ENCODE measurements around the gene SOX6.

The SOX6 gene

DNA sequence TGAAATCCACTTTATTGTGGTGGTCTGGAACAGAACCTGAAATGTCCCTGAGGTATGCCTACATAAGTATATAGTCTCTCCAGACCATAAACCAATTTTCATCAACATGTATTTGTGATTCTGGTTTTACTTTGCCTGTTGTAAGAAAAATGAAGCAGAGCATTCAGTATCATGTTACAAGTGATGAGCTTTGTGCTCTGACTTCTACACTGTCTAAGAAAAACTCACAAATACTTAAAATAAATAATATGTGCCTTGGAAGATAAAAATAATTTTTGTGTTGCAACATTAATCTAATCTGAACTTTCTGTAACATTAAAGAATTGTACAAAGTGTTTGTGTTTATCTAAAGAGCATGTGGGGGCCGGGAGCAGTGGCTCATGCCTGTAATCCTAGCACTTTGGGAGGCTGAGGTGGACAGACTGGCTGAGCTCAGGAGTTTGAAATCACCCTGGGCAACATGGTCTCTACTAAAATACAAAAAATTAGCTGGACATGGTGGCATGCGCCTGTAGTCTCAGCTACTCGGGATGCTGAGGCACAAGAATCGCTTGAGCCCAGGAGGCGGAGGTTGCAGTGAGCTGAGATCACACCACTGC is 219.5 kb downstream of the SOX6 start:
- DNase-seq (ENCODE audit: insufficient read length, low spot score) (no peak), FAIRE-seq (no peak)
- TF ChIP-seq POLR2A (IDR thresholded peaks at IDR 0.05; ENCODE audit: low read depth, low read length) (no peak), SPI1 (IDR thresholded peaks at IDR 0.05; ENCODE audit: low read depth, low read length) (no peak), TAF1 (IDR thresholded peaks at IDR 0.05; ENCODE audit: low read depth, low read length) (no peak), POU2F2 (IDR thresholded peaks at IDR 0.05; ENCODE audit: low read depth, low read length) (no peak), POLR2AphosphoS5 (IDR thresholded peaks at IDR 0.05; ENCODE audit: low read depth, low read length) (no peak), PAX5 (IDR thresholded peaks at IDR 0.05; ENCODE audit: insufficient read depth, low read length, severe bottlenecking) (no peak)

DNA sequence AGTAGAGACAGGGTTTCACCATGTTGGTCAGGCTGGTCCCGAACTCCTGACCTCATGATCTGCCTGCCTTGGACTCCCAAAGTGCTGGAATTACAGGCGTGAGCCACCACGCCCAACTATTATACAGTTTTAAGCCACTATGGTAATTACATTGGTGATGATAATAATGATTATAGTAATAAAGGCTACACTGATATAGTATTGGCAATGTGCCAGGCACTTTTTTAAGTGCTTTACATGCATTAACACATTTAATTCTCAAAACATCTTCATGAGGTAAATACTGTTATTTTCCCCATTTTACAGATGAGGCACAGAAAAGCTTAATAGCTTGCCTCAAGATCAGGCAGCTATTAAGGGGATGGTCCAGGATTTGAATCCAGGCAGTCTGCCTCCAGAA is 222.5 kb downstream of the SOX6 start:
- DNase-seq (ENCODE audit: insufficient read length, low spot score) = no peak
- TF ChIP-seq PAX5 (IDR thresholded peaks at IDR 0.05; ENCODE audit: insufficient read depth, low read length, severe bottlenecking) = no peak
- no peak for FAIRE-seq

DNA sequence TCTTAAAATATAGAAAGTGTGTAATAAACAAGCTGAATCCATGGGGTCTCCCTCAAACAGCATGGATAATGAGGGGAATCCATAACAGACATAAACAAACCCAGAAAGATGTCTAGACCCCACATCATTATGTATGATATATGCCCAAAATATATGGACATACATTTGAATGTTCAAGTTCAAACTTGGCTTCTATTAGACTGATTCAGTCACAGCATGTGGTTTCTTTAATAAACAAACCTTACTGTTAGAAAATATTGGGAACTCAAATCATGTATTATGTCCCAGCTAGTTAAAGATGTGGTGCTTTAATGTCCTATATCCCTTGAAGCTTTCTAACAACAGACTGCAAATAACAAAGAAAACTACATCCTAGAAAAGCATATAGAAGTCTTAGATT is 228.6 kb downstream of the SOX6 start:
- no peak for DNase-seq (ENCODE audit: insufficient read length, low spot score)
- TF ChIP-seq POLR2A (IDR thresholded peaks at IDR 0.05; ENCODE audit: low read depth, low read length) (no peak), TAF1 (IDR thresholded peaks at IDR 0.05; ENCODE audit: low read depth, low read length) (no peak), POLR2AphosphoS5 (IDR thresholded peaks at IDR 0.05; ENCODE audit: low read depth, low read length) (no peak), POU2F2 (IDR thresholded peaks at IDR 0.05; ENCODE audit: low read depth, low read length) (no peak)
- no peak for FAIRE-seq

DNA sequence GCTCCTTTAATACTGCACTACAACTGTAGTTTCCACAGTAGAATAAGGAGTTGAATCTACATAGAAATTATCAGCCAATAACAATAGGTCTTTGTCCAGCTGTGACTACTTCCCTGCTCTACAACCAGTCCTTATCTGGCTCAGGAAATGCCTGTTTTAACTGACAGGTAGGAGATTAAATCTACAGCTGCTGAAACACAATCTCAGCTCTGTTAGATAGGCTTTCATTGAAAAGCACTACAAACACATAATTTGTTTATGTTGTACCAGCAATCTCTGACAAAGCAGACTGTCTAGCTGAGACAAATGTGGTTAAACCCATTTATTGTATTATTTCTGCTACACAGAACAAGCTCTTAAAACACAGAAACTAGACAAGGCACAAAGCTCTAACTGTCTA is 230.0 kb downstream of the SOX6 start:
- DNase-seq (ENCODE audit: insufficient read length, low spot score) (no peak), FAIRE-seq (no peak)
- no peak for TF ChIP-seq POLR2A (IDR thresholded peaks at IDR 0.05; ENCODE audit: low read depth, low read length)
- TF ChIP-seq SPI1 (IDR thresholded peaks at IDR 0.05; ENCODE audit: low read depth, low read length) = no peak
- no peak for TF ChIP-seq POLR2AphosphoS5 (IDR thresholded peaks at IDR 0.05; ENCODE audit: low read depth, low read length)
- TF ChIP-seq POU2F2 (IDR thresholded peaks at IDR 0.05; ENCODE audit: low read depth, low read length) = no peak
- TF ChIP-seq PAX5 (IDR thresholded peaks at IDR 0.05; ENCODE audit: insufficient read depth, low read length, severe bottlenecking) = no peak
- TF ChIP-seq TAF1 (IDR thresholded peaks at IDR 0.05; ENCODE audit: low read depth, low read length) = no peak

DNA sequence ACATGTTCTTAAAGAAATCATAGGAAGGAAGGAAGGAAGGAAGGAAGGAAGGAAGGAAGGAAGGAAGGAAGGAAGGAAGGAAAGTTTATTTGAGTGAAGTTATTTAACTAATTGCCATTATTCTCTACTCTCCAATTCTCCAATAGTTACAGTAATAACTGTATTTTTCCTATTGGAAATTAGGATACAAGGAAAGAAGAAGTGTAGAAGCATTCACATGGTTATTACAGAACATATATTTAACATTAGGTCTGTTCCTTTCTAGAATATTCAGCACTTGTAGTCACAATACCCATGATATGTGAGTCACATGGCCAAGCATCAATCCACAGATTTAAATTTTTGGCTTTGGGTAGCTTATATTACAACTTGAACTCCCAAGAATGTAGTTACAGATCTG is 230.6 kb downstream of the SOX6 start:
- FAIRE-seq = no peak
- no peak for DNase-seq (ENCODE audit: insufficient read length, low spot score)
- TF ChIP-seq PAX5 (IDR thresholded peaks at IDR 0.05; ENCODE audit: insufficient read depth, low read length, severe bottlenecking) (no peak), TAF1 (IDR thresholded peaks at IDR 0.05; ENCODE audit: low read depth, low read length) (no peak), POU2F2 (IDR thresholded peaks at IDR 0.05; ENCODE audit: low read depth, low read length) (no peak), SPI1 (IDR thresholded peaks at IDR 0.05; ENCODE audit: low read depth, low read length) (no peak), POLR2AphosphoS5 (IDR thresholded peaks at IDR 0.05; ENCODE audit: low read depth, low read length) (no peak), POLR2A (IDR thresholded peaks at IDR 0.05; ENCODE audit: low read depth, low read length) (no peak)

DNA sequence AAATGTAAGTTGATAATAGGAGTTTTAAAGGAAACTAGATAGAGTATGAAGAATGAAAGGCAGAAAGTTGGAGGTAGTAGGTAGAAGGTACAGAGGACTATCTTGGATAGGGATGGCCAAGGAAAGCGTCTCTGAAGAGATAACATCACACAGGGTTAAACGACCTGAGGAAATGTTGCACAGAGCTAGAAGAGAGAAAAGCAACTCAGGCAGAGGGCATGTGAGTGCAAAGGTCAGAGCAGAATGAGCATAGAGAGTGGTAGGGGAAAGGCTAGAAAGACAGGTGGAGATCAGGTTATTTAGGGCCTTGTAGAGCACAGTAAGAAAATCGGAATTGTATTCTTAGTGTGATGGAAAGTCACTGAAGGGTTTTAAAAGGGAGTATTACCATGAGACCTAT is 232.0 kb downstream of the SOX6 start:
- no peak for TF ChIP-seq POLR2AphosphoS5 (IDR thresholded peaks at IDR 0.05; ENCODE audit: low read depth, low read length)
- no peak for TF ChIP-seq TAF1 (IDR thresholded peaks at IDR 0.05; ENCODE audit: low read depth, low read length)
- no peak for TF ChIP-seq SPI1 (IDR thresholded peaks at IDR 0.05; ENCODE audit: low read depth, low read length)
- TF ChIP-seq POU2F2 (IDR thresholded peaks at IDR 0.05; ENCODE audit: low read depth, low read length) = no peak
- TF ChIP-seq POLR2A (IDR thresholded peaks at IDR 0.05; ENCODE audit: low read depth, low read length) = no peak
- TF ChIP-seq PAX5 (IDR thresholded peaks at IDR 0.05; ENCODE audit: insufficient read depth, low read length, severe bottlenecking) = no peak
- FAIRE-seq (no peak), DNase-seq (ENCODE audit: insufficient read length, low spot score) (no peak)

DNA sequence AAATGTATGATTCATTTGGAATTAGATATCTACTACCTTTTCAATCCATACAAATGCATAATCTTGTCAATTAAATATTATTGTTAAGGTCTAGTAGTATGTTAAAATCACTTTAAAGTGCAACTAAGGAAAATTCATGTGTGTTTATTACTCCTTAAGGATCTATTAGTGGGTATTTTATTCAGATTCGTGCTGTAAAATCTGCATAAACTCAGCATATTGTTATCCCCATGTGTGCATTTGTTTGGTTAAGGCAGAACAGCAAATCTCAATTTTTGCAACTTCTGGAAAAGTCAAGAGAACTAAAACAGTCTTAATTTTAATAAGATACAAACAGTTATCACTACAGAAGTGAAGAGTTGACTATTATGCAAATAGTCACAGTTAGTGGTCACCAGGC is 234.5 kb downstream of the SOX6 start:
- FAIRE-seq (no peak), DNase-seq (ENCODE audit: insufficient read length, low spot score) (no peak)
- no peak for TF ChIP-seq TAF1 (IDR thresholded peaks at IDR 0.05; ENCODE audit: low read depth, low read length)
- no peak for TF ChIP-seq POU2F2 (IDR thresholded peaks at IDR 0.05; ENCODE audit: low read depth, low read length)
- no peak for TF ChIP-seq POLR2A (IDR thresholded peaks at IDR 0.05; ENCODE audit: low read depth, low read length)
- TF ChIP-seq SPI1 (IDR thresholded peaks at IDR 0.05; ENCODE audit: low read depth, low read length) = no peak
- TF ChIP-seq POLR2AphosphoS5 (IDR thresholded peaks at IDR 0.05; ENCODE audit: low read depth, low read length) = no peak
- TF ChIP-seq PAX5 (IDR thresholded peaks at IDR 0.05; ENCODE audit: insufficient read depth, low read length, severe bottlenecking) = no peak

DNA sequence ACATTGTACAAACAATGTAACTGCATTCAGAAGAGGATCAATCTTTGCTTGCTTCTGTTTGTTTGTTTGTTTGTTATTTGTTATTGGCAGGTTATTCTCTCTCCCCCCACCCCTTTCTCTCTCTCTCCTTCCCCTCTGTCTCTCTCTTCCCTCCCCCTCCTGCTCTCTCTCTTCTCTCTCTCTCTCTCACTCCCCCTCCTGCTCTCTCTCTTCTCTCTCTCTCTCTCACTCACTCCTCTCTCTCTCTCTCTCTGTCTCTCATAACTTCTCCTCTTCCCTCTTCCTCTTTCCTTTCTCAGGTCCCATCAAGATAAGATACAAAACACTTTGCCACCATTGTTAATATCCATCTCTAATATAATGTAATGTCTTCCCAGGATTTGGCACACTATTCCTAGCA is 236.3 kb downstream of the SOX6 start:
- DNase-seq (ENCODE audit: insufficient read length, low spot score) = no peak
- TF ChIP-seq SPI1 (IDR thresholded peaks at IDR 0.05; ENCODE audit: low read depth, low read length) = no peak
- no peak for TF ChIP-seq PAX5 (IDR thresholded peaks at IDR 0.05; ENCODE audit: insufficient read depth, low read length, severe bottlenecking)
- no peak for TF ChIP-seq TAF1 (IDR thresholded peaks at IDR 0.05; ENCODE audit: low read depth, low read length)
- no peak for TF ChIP-seq POU2F2 (IDR thresholded peaks at IDR 0.05; ENCODE audit: low read depth, low read length)
- no peak for TF ChIP-seq POLR2AphosphoS5 (IDR thresholded peaks at IDR 0.05; ENCODE audit: low read depth, low read length)
- TF ChIP-seq POLR2A (IDR thresholded peaks at IDR 0.05; ENCODE audit: low read depth, low read length) = no peak
- FAIRE-seq = no peak

DNA sequence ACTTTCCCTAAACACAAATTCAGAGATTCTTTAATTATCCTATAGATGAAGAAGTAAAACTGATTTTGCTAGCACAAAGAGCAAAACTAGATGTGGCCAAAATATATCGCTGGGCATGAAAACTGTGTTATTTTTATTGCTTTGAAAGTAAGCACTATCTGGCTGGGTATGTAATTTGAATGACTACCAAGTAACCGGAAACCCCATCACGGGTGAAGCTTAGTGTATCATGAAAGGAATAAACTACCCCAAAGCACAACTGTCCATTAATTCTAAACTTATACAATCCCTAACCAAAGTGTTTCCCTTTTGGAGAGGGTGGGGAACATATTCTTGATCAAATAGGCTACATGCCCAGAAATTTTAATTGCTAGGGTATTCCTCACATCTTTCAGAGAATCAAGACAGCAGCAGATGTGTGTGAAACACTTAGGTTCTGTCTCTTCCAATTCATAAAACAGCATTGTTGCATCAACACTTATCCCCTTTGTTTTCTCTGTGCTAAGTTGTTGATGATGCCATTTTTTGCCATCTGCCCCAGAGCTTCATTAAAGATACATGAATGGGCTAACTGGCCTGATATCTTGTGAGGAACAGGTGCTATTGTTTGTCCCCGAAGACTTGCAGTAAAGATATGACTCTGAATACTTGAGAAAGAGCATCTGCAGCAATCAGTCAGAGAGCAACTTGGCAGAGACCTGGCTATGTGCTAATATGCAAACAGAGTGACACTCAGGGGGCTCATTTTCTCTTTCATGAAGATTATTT is 238.2 kb downstream of the SOX6 start:
- no peak for TF ChIP-seq TAF1 (IDR thresholded peaks at IDR 0.05; ENCODE audit: low read depth, low read length)
- TF ChIP-seq PAX5 (IDR thresholded peaks at IDR 0.05; ENCODE audit: insufficient read depth, low read length, severe bottlenecking) = no peak
- TF ChIP-seq POLR2AphosphoS5 (IDR thresholded peaks at IDR 0.05; ENCODE audit: low read depth, low read length) = no peak
- TF ChIP-seq POU2F2 (IDR thresholded peaks at IDR 0.05; ENCODE audit: low read depth, low read length) = no peak
- no peak for TF ChIP-seq POLR2A (IDR thresholded peaks at IDR 0.05; ENCODE audit: low read depth, low read length)
- DNase-seq (ENCODE audit: insufficient read length, low spot score) (no peak), FAIRE-seq (no peak)

Data from GM12891 (cell line).